ENCODE data around the gene GAREM1. TPM values are rescaled to one million over a fixed set of nuclear protein-coding genes. Genes with fewer than 3 reads are reported as not detected.
"Not testable (repeated sequence)": the region's sequence is repeated elsewhere in the genome, so short reads cannot be mapped to it uniquely, and the experiment has no call there.

Gene GAREM1
- total RNA-seq, 1 donor from 2014 or later, result 8.6 TPM

DNA sequence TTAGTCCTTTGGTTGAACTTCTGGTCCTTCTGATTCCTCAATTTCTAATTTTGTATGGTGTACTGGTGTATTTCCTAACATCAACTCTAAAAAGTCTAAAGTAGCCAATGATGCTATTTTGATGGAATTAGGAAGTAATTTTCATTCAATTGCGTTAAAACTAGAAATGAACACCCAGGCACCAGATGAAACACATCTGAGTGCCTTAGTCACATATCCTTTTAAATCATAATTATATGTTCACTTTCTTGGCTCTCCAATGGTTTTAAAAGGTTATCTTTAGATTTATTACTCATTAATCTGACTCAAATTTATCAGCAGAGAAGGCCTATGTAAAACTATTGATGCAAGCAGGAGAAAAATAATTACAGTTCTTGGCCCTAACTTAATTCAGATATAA is 119.7 kb downstream of the GAREM1 start:
- Histone ChIP-seq H3K27me3 (ENCODE audit: low read depth) (no peaks in the 10 kb centered on the region), H3K4me3 (no peak overlapping the region), H3K27ac (replicated peaks) (peak overlapping the region; percentile 72), H3K4me1 (peaks cover 59% of the 10 kb centered on the region), H3K36me3 (no peaks in the 10 kb centered on the region), H3K9me3 (replicated peaks) (no peaks in the 10 kb centered on the region)
- TF ChIP-seq, protein P1, sequence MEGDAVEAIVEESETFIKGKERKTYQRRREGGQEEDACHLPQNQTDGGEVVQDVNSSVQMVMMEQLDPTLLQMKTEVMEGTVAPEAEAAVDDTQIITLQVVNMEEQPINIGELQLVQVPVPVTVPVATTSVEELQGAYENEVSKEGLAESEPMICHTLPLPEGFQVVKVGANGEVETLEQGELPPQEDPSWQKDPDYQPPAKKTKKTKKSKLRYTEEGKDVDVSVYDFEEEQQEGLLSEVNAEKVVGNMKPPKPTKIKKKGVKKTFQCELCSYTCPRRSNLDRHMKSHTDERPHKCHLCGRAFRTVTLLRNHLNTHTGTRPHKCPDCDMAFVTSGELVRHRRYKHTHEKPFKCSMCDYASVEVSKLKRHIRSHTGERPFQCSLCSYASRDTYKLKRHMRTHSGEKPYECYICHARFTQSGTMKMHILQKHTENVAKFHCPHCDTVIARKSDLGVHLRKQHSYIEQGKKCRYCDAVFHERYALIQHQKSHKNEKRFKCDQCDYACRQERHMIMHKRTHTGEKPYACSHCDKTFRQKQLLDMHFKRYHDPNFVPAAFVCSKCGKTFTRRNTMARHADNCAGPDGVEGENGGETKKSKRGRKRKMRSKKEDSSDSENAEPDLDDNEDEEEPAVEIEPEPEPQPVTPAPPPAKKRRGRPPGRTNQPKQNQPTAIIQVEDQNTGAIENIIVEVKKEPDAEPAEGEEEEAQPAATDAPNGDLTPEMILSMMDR (IDR thresholded peaks at IDR 0.05; ENCODE audit: borderline replicate concordance), result no peak
- DNase-seq, result no peak
- intact Hi-C loops (cut with micrococcal nuclease), result loop anchor here (5.0 kb wide), 1 partner anchor 111 kb away; no protein-coding TSS in a partner anchor

DNA sequence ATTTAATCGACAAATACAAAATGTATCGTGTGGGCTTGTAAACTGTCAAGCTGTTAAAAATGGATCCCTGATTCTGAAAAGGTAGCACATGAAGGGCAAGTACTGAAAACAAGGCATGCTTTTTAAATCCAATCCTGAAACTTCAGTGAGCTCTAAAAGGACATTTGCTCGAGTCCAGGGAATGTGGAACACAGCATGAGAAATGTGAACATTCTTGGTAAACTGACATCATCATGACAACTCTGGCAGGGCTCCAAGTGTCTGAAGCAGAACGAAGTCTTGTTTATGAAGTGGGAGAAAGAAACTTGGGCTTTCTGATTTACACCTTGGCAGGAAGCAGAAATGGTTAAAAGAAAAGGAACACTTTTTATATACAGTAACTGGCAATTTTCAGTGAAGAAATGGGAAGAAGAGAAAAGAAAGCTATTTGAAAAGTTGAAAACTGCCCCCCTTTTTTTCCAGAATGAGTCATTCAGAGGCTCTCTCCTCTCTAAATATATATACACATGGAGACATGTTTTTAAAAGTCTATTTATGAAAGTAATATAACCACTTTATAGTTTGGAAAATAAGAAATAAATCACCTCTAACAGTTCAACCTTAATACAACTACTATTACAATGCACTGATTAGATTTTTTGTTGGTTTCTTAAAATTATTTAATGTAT is 120.8 kb downstream of the GAREM1 start:
- Histone ChIP-seq H3K27ac (replicated peaks) (peak overlapping the region; percentile 72), H3K4me3 (peak overlapping the region; percentile 24), H3K27me3 (ENCODE audit: low read depth) (no peaks in the 10 kb centered on the region), H3K4me1 (peaks cover 51% of the 10 kb centered on the region), H3K9me3 (replicated peaks) (no peaks in the 10 kb centered on the region), H3K36me3 (no peaks in the 10 kb centered on the region)
- peak; percentile 30 for DNase-seq
- TF ChIP-seq, protein P1 (IDR thresholded peaks at IDR 0.05; ENCODE audit: borderline replicate concordance), result no peak
- intact Hi-C loops (cut with micrococcal nuclease), result loop anchor here (5.0 to 10.0 kb wide), 2 partner anchors 65 to 112 kb away; no protein-coding TSS in a partner anchor

DNA sequence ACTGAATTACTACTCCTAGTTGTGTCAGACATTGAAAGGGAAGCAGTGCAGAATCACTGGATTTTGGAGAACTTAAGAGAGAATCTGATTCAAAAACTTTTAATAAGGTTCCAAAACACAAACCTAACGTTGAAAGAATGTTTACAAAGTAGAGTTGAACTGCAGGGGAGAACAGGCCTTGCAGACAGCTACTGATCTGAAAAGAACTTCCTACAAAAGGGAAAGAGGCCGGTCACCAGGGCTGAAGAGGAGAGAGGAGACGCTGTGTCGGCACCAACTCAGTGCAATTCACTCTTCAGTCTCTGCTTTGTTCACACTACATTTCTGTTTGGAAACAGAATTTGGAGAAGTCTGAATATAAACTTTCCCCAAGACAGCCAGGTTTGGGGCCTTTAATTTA is 124.0 kb downstream of the GAREM1 start:
- peaks cover 56% of the 10 kb centered on the region for H3K4me1 ChIP-seq
- H3K9me3 ChIP-seq (replicated peaks), result no peaks in the 10 kb centered on the region
- H3K27me3 ChIP-seq (ENCODE audit: low read depth), result no peaks in the 10 kb centered on the region
- intact Hi-C loops (cut with micrococcal nuclease), result loop anchor here (10.0 kb wide), 1 partner anchor 62 kb away; no protein-coding TSS in a partner anchor
- no peak for DNase-seq
- H3K36me3 ChIP-seq, result no peaks in the 10 kb centered on the region
- peak overlapping the region; percentile 72 for H3K27ac ChIP-seq (replicated peaks)
- no peak overlapping the region for H3K4me3 ChIP-seq
- TF ChIP-seq, protein P1 (IDR thresholded peaks at IDR 0.05; ENCODE audit: borderline replicate concordance), result no peak

DNA sequence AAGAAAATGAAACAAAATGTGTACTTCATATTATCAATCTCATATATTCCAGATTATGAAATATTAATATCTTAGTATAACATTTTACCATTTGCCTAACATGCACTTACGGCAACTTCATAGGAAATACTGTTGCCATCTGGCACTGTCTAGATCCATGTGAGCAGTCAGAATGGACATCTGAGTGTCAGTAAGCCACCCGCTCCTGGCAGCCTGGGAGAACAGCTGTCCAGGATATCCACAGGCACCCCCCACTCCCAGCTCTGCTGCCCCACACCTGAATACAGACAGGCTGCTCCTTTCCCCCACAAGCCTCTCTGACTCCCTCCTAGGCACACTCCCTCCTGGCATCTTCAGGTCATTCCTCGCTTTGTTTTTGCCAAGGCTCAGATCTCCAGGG is 127.0 kb downstream of the GAREM1 start:
- intact Hi-C loops (cut with micrococcal nuclease), result loop anchor here (10.0 kb wide), 1 partner anchor 59 kb away; no protein-coding TSS in a partner anchor
- H3K27ac ChIP-seq (replicated peaks), result no peak overlapping the region
- TF ChIP-seq, protein P1 (IDR thresholded peaks at IDR 0.05; ENCODE audit: borderline replicate concordance), result no peak
- no peak overlapping the region for H3K4me3 ChIP-seq
- no peaks in the 10 kb centered on the region for H3K27me3 ChIP-seq (ENCODE audit: low read depth)
- no peaks in the 10 kb centered on the region for H3K9me3 ChIP-seq (replicated peaks)
- DNase-seq, result peak; percentile 15
- no peaks in the 10 kb centered on the region for H3K36me3 ChIP-seq
- H3K4me1 ChIP-seq, result peaks cover 40% of the 10 kb centered on the region

DNA sequence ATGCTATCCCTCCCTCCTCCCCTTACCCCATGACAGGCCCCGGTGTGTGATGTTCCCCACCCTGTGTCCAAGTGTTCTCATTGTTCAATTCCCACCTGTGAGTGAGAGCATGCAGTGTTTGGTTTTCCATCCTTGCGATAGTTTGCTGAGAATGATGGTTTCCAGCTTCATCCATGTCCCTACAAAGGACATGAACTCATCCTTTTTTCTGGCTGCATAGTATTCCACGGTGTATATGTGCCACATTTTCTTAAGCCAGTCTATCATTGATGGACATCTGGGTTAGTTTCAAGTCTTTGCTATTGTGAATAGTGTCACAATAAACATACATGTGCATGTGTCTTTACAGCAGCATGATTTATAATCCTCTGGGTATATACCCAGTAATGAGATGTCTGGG is 129.6 kb downstream of the GAREM1 start:
- H3K4me3 ChIP-seq; H3K27me3 ChIP-seq (ENCODE audit: low read depth); H3K27ac ChIP-seq (replicated peaks); H3K36me3 ChIP-seq; DNase-seq; H3K9me3 ChIP-seq (replicated peaks): not testable (repeated sequence)
- intact Hi-C loops (cut with micrococcal nuclease), result loop anchor here (10.0 kb wide), 1 partner anchor 56 kb away; no protein-coding TSS in a partner anchor
- H3K4me1 ChIP-seq, result peaks cover 23% of the 10 kb centered on the region

DNA sequence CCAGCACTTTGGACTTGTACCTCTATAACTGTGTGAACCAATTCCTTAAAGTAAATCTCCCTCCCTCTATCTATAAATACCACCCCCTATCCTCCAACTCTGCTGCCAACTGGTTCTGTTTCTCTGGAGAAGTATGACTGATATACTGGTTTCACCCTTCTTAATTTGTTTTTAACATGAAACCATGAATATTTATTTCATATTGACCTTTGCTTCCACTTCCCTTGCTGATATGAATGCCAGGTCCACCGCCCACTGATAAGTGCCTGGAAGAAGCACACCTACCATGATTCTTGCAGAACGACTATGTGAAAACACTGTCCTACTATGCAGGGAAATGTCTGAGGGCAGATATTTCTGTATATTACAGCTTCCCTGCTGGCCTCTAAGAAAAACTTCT is 131.6 kb downstream of the GAREM1 start:
- TF ChIP-seq, protein P1 (IDR thresholded peaks at IDR 0.05; ENCODE audit: borderline replicate concordance), result no peak
- intact Hi-C loops (cut with micrococcal nuclease), result no loop called here

More for the DNA sequence above, 131.6 kb downstream of the GAREM1 start:
- Histone ChIP-seq H3K36me3 (no peaks in the 10 kb centered on the region), H3K27ac (replicated peaks) (no peak overlapping the region), H3K27me3 (ENCODE audit: low read depth) (no peaks in the 10 kb centered on the region), H3K4me1 (peaks cover 32% of the 10 kb centered on the region), H3K4me3 (no peak overlapping the region), H3K9me3 (replicated peaks) (no peaks in the 10 kb centered on the region)
- DNase-seq, result no peak

Measured in left ventricle myocardium inferior (tissue), 1 donor.